HG02884 (cell line): ENCODE data around the gene MRPL36.

Source experiments
- ATAC-seq: cut with Tn5 transposase; IDR thresholded peaks from one replicate; pipeline ENCODE4 v1.9.1; 2021; ENCODE audit warnings: mild to moderate bottlenecking, moderate library complexity; ENCODE audit not compliant: unreplicated experiment

The MRPL36 gene

DNA sequence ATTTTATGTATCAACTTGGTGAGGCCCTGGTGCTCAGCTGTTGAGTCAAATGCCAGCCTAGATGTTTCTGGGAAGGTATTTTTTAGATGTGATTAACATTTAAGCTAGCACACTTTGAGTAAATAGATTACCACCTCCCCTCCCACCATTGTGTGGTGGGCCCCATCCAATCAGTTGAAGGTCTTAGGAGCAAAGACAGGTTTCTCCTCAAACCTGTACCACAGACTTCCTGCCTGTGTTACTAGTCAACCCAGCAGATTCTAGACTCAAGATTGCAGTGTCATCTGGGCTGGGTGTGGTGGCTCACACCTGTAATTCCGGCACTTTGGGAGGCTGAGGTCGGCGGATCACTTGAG, 33.8 kb downstream of the MRPL36 start:
- no peak for ATAC-seq

GRCh38 chr5:1765141-1765879, 34.3 kb downstream of the MRPL36 start:
- ATAC-seq, result peak; percentile 93

- ATAC-seq, result no peak
Measured at GRCh38 chr5:1764606-1764960, 35.1 kb downstream of the MRPL36 start.

DNA sequence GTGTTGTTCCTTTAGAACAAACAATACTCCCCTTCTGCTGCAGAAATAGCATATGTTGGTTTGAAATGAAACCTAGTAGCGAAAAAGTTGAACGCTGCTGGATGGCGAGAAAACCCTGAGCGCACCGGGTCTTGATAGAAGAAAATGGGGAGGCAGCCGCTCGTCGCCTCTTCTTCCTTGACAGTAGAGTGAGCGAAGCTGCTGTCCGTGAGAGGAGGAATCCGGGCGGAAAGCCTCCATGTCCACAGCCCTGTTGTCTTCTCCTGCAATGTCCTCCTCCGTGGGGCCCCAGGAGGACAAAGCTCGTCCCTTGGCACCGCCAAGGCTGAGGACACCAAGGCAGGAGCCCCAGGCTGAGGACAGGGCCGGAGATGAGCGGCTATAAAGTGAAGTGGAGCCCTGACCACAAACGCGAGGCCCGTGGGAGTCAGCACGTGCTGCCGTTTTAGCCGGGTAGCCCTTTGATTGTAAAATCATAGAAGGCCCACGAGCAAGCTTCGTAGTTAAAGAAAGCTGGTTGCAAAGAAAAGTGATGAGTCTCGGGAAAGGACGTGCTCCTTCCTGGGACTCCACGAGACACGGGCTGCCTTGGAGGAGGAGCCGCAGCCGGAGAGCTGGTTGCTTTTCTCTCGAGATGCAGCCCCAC, 35.6 kb downstream of the MRPL36 start:
- ATAC-seq, result no peak

GRCh38 chr5:1763548-1763911, 36.1 kb downstream of the MRPL36 start:
- ATAC-seq, result no peak

GRCh38 chr5:1762883-1763547, 36.6 kb downstream of the MRPL36 start:
- no peak for ATAC-seq

DNA sequence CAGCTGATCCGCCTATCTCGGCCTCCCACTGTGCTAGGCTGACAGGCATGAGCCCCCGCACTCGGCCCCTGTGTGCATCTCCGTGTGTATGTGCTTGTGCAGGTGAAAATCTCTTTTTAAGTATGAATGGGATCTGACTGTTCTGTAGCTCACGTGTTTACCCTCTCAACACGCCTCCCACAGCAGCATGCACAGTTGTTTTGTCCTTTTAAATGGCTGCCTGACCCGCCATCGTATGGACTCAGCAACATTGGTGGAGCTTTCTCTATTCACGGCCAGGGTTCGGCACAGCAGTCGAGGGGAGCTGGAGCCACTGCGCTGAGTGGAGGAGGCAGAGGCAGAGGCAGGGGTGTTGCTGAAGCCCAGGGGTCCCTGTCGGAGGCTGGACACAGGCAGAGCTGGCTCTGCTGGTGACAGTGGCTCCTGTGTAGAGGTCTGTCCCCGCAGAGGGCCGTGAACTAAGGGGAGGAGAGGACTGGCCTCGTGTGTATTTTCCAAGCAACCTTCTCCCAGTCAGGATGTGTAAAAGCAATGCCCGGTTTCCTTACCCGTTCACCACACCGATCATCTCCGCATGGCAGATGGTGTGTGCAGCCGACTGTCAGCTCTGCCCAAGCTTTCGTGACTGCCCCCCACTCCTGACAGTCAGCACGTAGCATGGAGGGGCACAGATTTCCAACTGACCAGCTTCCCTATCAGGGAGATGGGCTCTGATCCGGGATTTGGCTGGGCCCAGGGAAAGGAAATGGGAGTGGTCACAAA, 37.3 kb downstream of the MRPL36 start:
- ATAC-seq, result no peak

- ATAC-seq, result no peak
Measured at GRCh38 chr5:1761453-1761755, 38.2 kb downstream of the MRPL36 start.

DNA sequence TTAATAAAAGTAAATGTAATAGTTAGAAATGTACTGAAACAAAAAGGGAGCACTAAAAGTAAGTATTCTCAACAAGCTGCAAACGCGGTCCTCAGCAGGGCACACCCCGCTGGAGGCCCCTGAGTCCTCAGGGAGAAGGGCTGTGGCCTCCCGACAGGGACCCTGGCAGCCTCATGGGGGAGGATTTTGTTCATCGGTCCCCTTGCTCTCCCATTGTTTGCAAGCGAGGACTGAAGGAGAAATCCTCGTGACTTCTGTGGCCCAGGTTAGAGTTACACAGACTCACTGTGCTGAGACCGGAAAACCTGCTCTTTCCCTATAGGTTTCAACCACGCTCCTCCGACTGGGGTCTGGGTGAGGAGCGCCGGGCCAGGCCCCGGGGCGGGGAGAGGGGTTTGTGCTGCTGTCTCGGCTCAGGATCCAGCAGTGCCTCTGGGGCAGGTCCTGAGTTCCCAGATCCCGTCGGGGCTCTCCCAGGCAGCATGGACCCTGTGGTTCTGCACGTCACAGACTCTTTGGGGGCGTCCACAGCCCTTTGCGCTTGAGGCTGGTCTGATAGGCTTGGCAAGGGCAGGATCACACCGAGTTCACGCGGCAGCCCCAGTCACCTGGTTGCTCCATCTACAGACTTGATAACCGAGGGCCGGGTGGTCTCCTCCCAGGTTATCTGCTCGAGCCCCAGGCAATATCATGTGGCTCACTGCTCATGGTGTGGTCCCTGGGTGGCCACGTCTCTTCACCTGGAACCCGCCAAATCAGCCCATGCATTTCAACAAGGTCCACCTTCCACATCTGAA, 38.8 kb downstream of the MRPL36 start:
- ATAC-seq, result no peak

DNA sequence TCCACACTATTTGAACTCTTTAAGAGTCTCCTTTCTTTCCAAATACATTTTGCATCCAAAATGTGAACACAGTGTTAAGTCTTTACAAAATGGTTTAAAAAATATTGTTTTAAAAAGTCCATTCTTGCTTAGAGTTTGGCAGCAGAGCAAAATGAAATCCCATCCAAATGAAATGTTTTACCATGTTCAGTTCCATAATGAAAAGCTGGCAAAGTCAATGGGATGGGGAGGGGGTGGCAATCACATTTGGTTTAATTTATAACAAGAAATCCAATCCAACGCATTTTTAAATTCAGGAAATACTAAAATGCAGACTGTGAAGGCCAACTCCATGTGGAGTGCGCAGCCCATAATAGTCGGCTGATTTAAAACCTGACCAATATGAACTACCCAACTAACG, 39.4 kb downstream of the MRPL36 start:
- no peak for ATAC-seq

DNA sequence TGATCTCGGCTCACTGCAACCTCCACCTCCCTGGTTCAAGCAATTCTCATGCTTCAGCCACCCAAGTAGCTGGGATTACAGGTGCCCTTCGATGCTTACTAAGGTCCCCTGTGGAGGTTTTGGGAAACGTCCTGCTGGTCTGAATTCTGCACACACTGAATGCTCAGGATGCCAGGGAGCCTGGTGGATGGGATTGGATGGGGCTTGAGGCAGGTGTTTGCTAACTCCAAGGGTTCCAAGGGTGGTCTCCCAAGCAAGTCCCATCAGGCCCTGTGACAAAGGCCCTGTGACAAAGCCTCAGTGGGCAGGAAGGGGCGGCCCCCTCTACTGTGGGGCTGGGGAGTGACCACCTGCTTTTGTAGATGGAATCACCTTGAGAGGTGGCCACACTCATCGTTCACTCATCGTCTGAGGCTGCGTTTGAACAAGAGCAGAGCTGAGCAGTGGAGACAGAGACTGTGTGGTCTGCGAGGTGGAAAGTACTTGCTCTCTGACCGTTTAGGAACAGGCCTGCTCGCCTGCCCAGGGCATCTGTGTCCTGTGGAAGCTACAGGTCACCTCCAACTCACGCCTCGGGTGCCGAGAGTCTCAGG, 40.2 kb downstream of the MRPL36 start:
- no peak for ATAC-seq

DNA sequence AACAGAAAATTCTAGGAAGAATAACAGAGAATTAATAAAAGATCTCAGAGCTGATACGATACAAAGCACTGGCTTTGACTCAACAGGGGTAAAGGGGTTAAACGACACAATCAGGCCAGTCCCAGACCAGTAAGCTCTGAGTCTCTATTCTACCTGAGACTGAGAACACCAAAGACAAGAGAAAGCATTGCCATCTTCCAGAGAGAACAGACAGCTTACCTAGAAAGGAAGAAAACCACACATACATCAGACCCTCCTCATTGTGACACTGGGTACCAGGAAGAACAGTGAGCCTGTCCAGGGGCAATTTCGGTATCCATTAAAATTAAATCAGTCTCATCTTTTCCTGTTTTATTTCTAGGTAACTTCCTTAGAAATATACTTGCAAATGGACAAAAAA, 41.1 kb downstream of the MRPL36 start:
- no peak for ATAC-seq

GRCh38 chr5:1757511-1757910, 42.1 kb downstream of the MRPL36 start:
- ATAC-seq, result no peak

GRCh38 chr5:1756481-1756880, 43.2 kb downstream of the MRPL36 start:
- ATAC-seq, result no peak

- no peak for ATAC-seq
Measured at GRCh38 chr5:1755321-1755949, 44.2 kb downstream of the MRPL36 start.

DNA sequence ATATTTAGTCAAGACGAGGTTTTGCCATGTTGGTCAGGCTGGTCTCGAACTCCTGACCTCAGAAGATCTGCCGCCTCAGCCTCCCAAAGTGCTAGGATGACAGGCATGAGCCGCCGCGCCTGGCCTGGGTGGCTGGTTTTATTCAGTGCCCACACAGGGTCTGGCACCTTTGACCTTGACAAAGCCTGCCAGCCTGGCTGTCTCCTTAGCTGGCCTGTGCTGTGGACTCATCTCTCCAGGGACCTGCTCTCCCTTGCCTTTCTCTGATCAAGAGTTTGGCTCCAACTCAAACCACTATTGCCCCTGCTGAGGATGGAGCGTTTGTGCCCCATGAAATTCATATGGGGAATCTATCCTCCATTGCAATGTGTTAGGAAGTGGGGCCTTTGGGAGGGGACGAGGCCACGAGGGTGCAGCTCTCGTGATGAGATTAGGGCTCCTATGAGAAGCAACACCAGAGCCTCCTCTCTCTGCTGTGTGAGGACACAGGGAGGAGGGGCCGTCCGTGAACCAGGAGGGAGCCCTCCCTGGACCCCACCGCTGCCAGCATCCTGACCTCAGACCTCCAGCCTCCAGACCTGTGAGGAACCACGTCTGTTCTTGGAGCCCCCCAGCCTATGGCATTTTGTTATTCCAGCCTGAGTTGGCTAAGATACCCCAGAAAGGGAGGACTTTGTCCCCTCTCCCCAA, 45.0 kb downstream of the MRPL36 start:
- no peak for ATAC-seq

DNA sequence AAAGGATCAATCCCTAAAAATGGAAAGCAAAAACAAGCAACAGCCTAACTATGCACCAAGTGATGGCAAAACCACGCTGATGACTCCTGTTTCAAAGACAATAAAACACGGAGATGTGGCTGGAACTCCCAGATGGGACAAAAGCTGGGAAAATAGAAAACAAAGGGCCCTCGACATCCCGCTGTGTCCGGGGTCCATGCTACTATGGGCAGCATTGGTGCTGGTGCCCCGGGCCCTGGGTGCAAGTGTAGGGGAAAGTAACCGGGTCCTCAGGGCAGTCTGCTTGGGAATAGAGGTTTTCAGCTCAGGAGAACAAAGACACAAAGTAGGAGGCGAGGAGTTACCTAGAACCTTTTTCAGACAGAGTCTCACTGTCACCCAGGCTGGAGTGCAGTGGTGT, 46.1 kb downstream of the MRPL36 start:
- ATAC-seq, result no peak

- ATAC-seq, result no peak
Measured at GRCh38 chr5:1752881-1753280, 46.8 kb downstream of the MRPL36 start.
